GM13977 (cell line): ENCODE results near the gene RELN.

Experiments
- DNase-seq: peaks from one replicate; pipeline ENCODE4 v3.0.0; 2012; ENCODE audit warnings: low spot score
- CTCF ChIP-seq: IDR thresholded peaks from 2 replicates; pipeline ENCODE4 v1.5.1; 2012; ENCODE audit warnings: mild to moderate bottlenecking, control low read depth; ENCODE audit not compliant: insufficient read depth; ENCODE audit errors: extremely low read depth, missing control alignments
- in situ Hi-C: fragments of 300-500 bp; cut with MboI; formaldehyde crosslinking; loops from one replicate; pipeline ENCODE4 v1.12.0; 2022; ENCODE audit warnings: low sequenced_read_pairs, low pct_unique_long_range_greater_than_20kb, mixed read lengths, inconsistent platforms; ENCODE audit not compliant: unreplicated experiment

Gene RELN

DNA sequence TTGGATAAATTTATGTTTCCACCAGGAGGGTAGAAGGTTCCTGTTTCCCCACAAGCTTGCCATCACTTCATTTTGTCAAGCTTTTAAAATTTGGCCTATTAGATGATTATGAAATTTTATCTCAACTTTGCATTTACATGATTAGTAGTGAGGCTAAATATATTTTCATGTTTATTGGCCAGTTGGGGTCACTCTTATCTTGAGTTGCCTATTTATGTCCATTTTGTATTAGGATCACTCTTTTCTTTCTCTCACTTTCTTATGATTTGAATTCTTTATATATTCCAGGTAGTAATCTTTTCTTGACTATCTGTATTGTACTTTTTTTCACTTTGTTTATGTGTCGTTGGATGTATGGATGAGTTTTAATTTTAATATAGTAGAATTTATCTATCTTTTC is 324.9 kb downstream of the RELN start:
- in situ Hi-C loops: no loop called here
- no peak for DNase-seq
- TF ChIP-seq CTCF: no peak

DNA sequence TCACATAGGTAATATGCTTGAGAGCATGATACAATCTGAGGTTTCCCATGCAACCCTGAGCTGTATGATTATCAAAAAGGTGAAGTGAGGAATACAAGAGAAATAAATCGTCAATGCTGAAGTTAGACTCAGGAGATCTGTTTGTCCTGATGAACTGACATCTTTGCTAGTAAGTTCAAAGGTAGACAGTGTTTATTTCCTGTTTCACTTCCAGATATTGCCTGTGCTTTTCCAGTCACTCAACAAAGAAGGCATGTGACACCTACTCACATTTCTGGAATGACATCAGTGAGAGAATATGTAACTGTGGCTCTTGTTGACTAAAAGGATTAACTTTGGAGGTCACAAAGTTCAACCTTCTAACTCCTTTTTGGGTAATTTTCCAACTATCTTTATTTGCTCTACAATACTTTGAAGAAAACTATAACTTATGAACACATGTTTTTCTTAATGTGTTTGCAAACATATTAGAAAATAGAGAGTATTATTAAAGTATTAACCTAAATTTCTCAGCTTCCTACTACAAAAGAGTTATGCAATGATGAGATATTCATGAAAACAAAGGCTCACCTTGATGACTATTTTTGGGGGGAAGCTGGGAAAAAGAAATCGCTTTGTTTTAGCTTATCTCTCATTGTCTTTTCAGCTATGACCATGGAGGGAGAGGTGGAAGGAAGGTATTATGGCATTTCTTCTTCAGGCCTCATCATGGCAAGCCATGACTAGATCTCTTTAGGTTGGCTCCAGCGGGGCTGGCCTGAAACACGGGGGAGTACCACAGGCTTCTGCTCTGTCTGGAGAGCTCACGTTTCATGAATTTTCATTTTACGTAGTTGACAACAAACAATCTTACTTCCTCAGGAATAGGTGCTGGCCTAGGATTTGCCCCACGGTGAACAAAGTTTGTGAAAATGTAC is 328.7 kb downstream of the RELN start:
- in situ Hi-C loops: no loop called here
- no peak for TF ChIP-seq CTCF
- DNase-seq: no peak

GRCh38 chr7:103658055-103659005 is 331.1 kb downstream of the RELN start:
- in situ Hi-C loops: no loop called here
- DNase-seq: no peak
- TF ChIP-seq CTCF: no peak

GRCh38 chr7:103657474-103657894 is 332.0 kb downstream of the RELN start:
- in situ Hi-C loops: no loop called here
- no peak for DNase-seq
- no peak for TF ChIP-seq CTCF

DNA sequence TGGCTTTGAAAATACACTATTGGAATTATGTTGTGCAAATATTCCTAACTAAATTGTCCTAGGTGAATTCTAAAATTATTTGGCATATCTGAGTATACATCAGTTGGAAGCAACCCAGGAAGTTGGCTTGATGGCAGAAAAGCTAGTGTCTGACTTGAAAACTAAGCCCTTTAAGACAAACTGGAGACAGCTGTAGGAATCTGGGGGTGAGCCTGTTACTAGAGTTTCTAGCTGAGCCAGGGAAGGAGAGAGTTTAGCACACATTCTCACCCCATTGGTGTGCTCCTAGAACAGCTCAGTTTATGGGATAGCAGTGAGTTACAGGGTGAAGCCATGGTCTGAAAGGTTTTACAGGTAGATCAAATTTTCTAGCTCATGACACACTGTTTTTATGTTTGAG is 333.2 kb downstream of the RELN start:
- no peak for TF ChIP-seq CTCF
- no peak for DNase-seq
- in situ Hi-C loops: no loop called here

DNA sequence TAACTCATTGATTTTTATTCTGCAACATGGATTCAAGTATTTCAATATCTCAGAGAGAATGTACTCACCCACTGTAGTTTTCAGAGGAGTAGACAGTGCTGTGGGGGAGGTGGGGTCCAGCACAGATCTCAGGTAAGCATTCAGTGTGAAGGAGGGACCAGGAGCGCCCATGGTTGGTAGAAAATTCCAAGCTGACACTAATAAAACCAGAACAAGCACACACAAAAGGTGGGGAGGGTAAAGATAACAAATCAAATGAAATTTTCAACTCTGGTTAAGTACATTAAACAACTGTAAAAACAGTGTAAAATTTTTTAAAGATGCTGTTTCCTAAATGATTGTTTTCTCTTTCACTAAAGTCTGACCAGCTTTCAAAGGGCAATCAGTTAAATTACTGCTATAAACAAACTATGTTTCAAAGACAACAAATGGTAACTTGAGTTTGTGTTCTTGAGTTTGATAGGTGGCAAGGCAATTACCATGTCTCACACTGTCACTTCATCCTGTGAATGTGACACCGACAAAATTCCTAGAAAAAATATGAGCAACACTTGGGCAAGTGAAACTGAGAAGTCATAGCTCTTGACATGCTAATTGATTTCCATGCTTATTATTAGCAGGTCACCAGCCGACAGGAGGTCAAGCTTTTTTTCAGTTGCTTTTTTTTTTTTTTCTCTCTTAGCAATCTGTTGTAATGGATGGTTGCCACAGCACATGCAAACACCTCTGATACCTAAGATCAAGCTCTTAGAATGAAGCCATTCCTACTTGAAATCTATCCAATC is 337.7 kb downstream of the RELN start:
- no peak for TF ChIP-seq CTCF
- no peak for DNase-seq
- in situ Hi-C loops: no loop called here
